T-helper 17 cell (primary cell): ENCODE results near the gene TMEM129. TPM values are rescaled to one million over a fixed set of nuclear protein-coding genes. Genes with fewer than 3 reads are reported as not detected.

Experiments used
- ATAC-seq: fragments of 150-1000 bp; cut with Tn5 transposase; 2 replicates; pipeline ENCODE4 v1.10.0; 2021; ENCODE audit warnings: mild to moderate bottlenecking, moderate library complexity
- DNase-seq, 3 donors: peaks; one replicate each; pipeline versions ENCODE4 v3.0.0 to v3.0.0-alpha.2; 2020 to 2021
- H3K9me3 ChIP-seq: one replicate; pipeline ENCODE4 v1.7.0; 2013; ENCODE audit warnings: low read length, mild to moderate bottlenecking; ENCODE audit not compliant: control insufficient read depth, poor library complexity, severe bottlenecking
- H3K27ac Mint-ChIP-seq: one replicate; pipeline ENCODE4 v1.8.0; 2022; ENCODE audit warnings: mild to moderate bottlenecking, moderate library complexity, mixed read lengths
- H3K27me3 Mint-ChIP-seq: one replicate; pipeline ENCODE4 v1.8.0; 2022; ENCODE audit warnings: mixed read lengths
- H3K36me3 Mint-ChIP-seq: one replicate; pipeline ENCODE4 v1.8.0; 2022; ENCODE audit warnings: low read depth, mixed read lengths
- H3K4me1 Mint-ChIP-seq: one replicate; pipeline ENCODE4 v1.8.0; 2022; ENCODE audit warnings: mild to moderate bottlenecking, mixed read lengths
- H3K4me3 Mint-ChIP-seq: one replicate; pipeline ENCODE4 v1.8.0; 2022; ENCODE audit warnings: mild to moderate bottlenecking, moderate library complexity, mixed read lengths
- total RNA-seq, 4 donors: library from RNA in 2 of 4; stranded (reverse) in 2 of 4; gene quantifications; one replicate each; pipeline ENCODE4 v1.2.3 and lab custom pipeline; 2022 to 2026

Gene TMEM129
- total RNA-seq, 2 donors from 2014 or later, result 18.4 to 18.5 TPM

DNA sequence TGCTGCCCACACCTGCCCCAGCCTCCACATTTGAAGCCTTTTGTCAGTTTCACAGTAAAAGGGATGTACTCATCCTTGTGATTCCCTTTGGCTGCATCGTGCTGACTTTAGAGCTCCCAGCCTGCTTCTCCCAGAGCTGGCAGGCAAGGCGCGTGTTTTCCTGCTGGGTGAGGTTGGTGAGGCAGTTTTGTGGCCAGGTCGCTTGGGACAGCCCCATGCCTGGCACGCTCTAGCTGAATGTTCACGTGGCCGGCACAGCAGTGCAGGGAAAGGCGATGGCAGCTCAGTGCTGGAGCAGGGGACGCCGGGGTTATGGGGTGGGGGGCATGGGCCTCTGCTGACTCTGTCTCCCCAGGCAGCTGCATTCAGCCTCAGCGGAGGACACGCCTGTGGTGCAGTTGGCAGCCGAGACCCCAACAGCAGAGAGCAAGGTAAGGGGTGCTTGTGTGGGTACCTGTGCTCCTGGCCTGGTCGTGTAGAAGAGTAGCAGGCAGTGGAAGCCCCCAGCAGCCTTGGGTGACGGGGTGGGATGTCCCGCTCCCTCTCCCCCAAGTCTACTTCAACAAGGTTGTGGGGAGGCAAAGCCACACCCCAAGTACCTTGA, 9.5 kb upstream of the TMEM129 start:
- H3K27ac Mint-ChIP-seq, result no peak overlapping the region

DNA sequence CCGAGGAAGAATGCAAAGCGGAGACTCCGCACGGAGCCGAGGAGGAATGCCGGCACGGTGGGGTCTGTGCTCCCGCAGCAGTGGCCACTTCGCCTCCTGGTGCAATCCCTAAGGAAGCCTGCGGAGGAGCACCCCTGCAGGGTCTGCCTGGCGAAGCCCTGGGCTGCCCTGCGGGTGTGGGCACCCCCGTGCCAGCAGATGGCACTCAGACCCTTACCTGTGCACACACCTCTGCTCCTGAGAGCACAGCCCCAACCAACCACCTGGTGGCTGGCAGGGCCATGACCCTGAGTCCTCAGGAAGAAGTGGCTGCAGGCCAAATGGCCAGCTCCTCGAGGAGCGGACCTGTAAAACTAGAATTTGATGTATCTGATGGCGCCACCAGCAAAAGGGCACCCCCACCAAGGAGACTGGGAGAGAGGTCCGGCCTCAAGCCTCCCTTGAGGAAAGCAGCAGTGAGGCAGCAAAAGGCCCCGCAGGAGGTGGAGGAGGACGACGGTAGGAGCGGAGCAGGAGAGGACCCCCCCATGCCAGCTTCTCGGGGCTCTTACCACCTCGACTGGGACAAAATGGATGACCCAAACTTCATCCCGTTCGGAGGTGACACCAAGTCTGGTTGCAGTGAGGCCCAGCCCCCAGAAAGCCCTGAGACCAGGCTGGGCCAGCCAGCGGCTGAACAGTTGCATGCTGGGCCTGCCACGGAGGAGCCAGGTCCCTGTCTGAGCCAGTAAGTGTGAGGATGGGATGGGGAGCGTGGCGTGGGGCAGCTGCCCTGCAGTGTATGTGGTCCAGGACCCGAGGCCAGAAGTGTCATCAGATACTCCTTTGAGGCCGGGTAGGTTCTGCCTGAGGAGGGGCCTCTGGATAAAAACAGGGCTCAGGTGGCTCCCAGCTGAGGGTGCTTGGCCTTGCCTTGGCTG, 7.2 kb upstream of the TMEM129 start:
- Mint-ChIP-seq H3K4me3 (no peak overlapping the region), H3K27ac (peak overlapping the region; percentile 67), H3K36me3 (peaks cover 4% of the 10 kb centered on the region), H3K4me1 (peaks cover 36% of the 10 kb centered on the region), H3K27me3 (no peaks in the 10 kb centered on the region)
- DNase-seq (peak in 1 of 3 donors; percentile 9), ATAC-seq (no peak)
- H3K9me3 ChIP-seq, result no peaks in the 10 kb centered on the region

More for the DNA sequence above, 9.5 kb upstream of the TMEM129 start:
- Mint-ChIP-seq H3K27me3 (no peaks in the 10 kb centered on the region), H3K4me3 (no peak overlapping the region), H3K4me1 (peaks cover 23% of the 10 kb centered on the region), H3K36me3 (peaks cover 4% of the 10 kb centered on the region)
- DNase-seq (no peak), ATAC-seq (no peak)
- no peaks in the 10 kb centered on the region for H3K9me3 ChIP-seq

DNA sequence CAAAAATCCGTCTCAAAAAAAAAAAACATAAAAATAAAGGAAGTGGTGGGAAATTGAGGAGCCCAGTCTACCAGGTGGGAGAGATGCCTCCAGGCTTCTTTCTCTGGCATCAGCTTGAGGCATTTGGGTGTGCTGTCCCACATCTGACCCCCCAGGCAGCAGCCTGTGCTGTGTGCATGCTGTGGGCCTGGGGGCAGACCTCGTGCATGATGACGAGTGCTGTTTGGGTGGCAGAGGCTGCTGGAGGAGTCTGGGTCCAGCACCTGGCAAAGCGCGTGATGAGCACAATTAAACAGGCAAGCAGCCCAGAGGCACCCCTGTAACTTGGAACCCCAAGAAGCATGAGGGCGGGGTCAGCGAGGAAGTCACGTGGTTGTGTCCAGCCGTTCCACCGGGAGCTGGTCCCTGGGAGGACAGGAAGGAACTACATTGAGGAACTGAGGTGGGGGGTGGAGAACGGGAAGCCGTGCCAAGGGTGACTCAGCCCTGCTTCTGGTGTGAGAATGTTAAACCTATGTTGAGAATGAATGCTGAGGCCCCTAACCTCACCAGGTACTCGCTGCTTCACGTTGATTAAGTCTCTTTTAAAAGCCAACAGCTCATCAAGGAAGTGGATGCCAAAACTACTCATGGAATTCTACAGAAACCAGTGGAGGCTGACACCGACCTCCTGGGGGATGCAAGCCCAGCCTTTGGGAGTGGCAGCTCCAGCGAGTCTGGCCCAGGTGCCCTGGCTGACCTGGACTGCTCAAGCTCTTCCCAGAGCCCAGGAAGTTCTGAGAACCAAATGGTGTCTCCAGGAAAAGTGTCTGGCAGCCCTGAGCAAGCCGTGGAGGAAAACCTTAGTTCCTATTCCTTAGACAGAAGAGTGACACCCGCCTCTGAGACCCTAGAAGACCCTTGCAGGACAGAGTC, 6.3 kb upstream of the TMEM129 start:
- Mint-ChIP-seq H3K36me3 (peaks cover 4% of the 10 kb centered on the region), H3K4me1 (peaks cover 46% of the 10 kb centered on the region), H3K4me3 (peak overlapping the region; percentile 43), H3K27ac (peak overlapping the region; percentile 92), H3K27me3 (no peaks in the 10 kb centered on the region)
- DNase-seq, result peak in 1 of 3 donors; percentile 6
- no peak for ATAC-seq
- no peaks in the 10 kb centered on the region for H3K9me3 ChIP-seq

DNA sequence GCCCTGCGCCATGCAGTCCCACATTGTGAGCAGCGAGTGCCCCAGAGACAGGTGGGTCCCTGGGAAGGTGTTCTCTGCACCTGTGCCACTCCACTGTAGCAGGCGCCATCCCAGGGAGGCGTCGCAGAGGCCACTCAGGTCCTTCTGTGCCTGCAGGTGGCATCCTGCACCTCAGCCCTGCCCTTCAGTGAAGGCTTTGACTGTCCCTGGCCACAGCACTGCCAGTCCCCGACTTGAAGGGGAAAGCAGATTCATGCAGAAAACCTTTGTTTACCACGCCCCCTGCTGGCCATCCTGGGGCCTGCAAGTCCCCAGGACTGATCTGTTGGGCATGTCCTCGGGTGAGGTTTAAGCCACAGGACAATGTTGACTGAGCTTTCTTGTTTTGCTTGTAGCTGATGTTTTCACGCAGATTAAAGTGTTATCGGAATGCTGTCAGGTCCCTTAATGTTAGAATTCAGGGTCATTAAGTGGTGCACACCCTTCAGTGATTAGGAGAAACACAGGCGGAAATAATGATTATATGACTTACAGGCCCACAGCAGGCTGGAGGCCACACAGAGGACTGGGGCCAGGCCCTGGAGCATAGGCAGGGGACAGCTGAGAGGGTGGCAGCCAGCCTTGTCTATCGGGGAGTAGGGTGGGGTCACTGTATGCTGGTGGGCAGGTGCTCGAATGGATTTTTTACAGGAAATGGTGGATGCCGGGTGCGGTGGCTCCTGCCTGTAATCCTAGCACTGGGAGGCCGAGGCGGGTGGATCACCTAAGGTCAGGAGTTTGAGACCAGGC, 5.2 kb upstream of the TMEM129 start:
- peaks cover 51% of the 10 kb centered on the region for H3K4me1 Mint-ChIP-seq
- no peaks in the 10 kb centered on the region for H3K9me3 ChIP-seq
- H3K36me3 Mint-ChIP-seq, result peaks cover 4% of the 10 kb centered on the region
- peak overlapping the region; percentile 49 for H3K4me3 Mint-ChIP-seq
- DNase-seq, result peak; percentile 78 to 90 (median 80)
- ATAC-seq, result peak; percentile 48
- H3K27me3 Mint-ChIP-seq, result no peaks in the 10 kb centered on the region
- peak overlapping the region; percentile 92 for H3K27ac Mint-ChIP-seq

DNA sequence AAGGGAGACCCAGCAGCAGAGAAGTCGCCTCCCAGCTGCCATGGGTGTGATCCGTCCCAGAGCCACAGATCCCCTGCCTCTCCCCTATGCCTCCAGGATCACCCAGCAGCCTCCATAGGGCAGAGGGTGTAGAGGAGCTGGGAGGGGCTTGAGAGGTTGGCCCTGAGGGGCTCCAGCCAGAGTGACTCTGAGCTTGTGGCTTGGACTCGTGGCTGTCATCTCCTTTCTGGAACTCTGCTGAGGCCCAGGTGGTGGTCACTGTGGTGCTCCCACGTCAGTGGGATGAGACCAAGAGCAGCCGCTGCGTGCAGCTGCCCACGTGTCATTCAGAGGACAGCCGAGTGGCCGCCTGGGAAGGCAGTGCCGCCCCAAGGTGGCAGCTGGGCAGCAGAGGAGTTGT, 4.4 kb upstream of the TMEM129 start:
- peak in 1 of 3 donors; percentile 4 for DNase-seq
- Mint-ChIP-seq H3K27me3 (no peaks in the 10 kb centered on the region), H3K4me1 (peaks cover 48% of the 10 kb centered on the region), H3K4me3 (peak overlapping the region; percentile 49), H3K27ac (peak overlapping the region; percentile 99), H3K36me3 (peaks cover 4% of the 10 kb centered on the region)
- ATAC-seq, result no peak
- H3K9me3 ChIP-seq, result no peaks in the 10 kb centered on the region

DNA sequence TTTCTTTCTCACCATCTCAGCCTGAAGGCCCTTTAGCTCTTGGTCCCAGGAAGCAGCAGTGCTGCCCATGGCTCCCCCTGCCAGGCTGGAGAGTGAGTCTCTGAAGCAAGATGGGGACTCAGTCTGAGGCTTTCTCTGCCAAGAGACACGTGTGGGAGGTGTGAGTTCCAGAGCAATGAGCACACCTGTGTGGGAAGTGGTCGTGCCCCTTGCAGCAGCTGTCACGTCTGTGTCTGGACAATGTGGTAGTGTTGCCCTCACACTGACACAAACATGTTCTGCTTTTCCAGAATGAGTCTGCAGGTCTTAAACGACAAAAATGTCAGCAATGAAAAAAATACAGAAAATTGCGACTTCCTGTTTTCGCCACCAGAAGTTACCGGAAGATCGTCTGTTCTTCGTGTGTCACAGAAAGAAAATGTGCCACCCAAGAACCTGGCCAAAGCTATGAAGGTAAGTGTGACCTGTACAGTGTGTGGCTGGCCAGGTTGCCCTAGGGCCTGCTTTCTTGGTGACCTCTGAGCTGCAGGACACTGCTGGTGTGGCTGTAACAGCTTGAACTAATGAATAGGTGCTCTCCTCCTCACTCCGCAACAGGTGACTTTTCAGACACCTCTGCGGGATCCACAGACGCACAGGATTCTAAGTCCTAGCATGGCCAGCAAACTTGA, 2.1 kb upstream of the TMEM129 start:
- Mint-ChIP-seq H3K4me1 (peaks cover 38% of the 10 kb centered on the region), H3K27ac (peak overlapping the region; percentile 99), H3K27me3 (no peaks in the 10 kb centered on the region), H3K36me3 (peaks cover 4% of the 10 kb centered on the region), H3K4me3 (peak overlapping the region; percentile 90)
- no peak for DNase-seq
- ATAC-seq, result peak; percentile 15
- H3K9me3 ChIP-seq, result no peaks in the 10 kb centered on the region

DNA sequence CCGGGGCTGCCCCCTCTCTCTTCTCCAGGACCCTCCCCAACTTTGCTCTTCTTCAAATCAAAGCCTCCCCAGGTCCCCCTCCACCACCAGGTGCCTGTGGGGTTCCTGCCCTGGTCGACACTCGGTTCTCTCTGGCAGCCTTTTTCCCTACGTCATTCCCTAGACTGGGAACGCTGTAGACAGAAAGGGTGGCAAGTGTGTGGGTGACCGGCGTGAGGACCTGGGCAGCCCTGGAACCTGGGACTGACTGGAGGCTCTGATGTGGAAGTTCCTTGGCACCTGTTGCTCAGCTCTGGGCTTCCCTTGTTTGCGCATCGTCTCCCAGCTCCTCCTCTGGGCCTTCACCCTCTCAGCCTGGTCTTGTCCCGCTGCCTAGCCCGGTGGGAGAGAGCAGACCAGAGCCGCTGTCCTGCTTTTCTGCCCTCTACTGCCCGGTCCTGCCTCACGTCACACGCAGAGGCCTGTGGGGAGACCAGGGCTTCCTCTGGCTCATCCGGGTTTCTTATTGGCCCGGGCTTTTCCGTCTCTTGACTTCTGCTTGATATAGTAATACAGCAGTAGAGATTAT, 1.5 kb upstream of the TMEM129 start:
- H3K36me3 Mint-ChIP-seq, result peaks cover 4% of the 10 kb centered on the region
- ATAC-seq, result no peak
- DNase-seq, result no peak
- H3K4me1 Mint-ChIP-seq, result peaks cover 41% of the 10 kb centered on the region
- H3K4me3 Mint-ChIP-seq, result peak overlapping the region; percentile 90
- H3K9me3 ChIP-seq, result no peaks in the 10 kb centered on the region
- H3K27me3 Mint-ChIP-seq, result no peaks in the 10 kb centered on the region
- peak overlapping the region; percentile 99 for H3K27ac Mint-ChIP-seq

DNA sequence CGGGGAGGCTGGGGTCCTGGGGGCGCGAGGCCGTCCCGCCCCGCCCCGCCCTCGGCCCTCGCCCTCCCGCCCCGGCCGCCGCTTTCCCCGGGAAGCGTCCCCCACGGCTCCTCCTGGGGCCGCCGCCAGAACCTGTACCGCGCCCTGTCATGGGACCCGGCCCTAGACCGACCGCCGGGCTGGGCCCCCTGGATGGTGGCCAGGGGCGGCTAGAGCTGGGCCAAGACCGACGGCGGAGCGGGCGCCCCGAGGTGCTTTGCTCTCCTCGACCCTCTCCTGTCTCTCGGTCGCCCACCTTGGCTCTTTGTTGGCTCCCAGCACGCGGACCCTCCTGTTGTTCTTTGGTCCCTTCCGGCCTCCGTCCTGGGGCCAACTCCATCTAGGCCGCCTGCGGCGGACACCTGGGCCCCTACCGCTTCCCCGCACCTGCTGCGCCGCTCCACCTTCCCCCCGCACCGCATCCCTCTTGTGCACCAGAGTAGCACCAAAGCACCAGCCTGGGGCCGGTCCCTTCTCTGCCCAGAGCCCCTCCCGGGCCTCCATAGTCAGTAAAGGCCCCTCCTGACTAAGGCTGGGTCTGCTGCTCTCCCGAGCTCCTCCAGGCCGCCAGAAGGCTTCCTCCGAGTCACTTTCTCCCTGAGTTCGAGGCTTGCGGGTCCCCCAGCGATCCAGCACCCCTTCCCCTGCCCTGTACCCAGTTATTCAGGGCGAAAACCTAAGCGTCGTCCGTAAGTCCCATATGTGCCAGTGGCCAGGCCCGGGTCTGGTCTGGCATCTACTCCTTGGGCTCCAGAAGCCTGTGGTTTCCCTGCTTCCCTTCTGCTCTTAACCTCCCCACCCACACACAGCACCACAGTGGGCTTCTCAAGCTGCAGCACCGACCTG, 785 bp upstream of the TMEM129 start:
- H3K9me3 ChIP-seq, result no peaks in the 10 kb centered on the region
- Mint-ChIP-seq H3K4me1 (peaks cover 41% of the 10 kb centered on the region), H3K27ac (peak overlapping the region; percentile 99), H3K4me3 (peak overlapping the region; percentile 90), H3K36me3 (peaks cover 4% of the 10 kb centered on the region), H3K27me3 (no peaks in the 10 kb centered on the region)
- ATAC-seq, result no peak
- DNase-seq, result no peak

DNA sequence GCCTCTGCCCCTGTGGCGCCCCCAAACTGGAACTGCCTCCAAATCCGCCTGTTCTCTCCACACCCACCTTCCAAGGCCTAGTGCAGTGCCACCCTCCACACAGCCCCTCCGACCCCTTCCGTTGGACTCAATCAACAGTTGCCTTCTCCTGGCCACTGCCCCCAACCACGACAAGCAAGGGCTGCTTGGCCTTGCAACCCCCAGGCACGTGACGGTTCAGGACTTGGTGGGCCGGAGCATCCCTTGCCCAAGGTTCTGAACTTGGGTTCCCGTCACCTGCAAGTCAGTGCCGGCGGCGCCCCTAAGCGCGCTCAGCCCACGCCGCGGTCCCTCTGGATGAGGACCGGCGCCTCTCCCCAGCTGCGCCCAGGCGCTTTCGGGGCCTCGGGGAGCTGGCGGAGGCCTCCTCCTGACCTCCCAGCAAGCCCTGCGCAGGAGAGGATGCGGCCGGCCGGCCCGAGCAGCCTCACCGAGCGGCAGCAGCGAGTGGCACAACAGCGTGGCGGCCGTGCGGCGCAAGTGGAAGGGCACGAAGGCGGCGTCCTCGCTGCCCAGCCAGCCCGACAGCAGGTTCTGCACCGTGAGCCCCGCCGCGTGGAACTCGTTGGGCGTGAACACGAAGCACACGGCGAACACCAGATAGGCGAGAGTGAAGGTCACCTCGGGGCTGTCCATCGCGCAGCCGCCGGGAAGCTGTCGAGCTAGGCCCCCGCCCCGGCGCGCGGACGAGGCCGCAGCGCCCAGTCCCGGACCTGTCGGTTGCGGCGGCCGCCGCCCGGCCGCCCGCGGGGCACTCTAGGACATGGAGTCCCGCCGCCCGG, 750 bp downstream of the TMEM129 start:
- Mint-ChIP-seq H3K36me3 (no peaks in the 10 kb centered on the region), H3K4me3 (peak overlapping the region; percentile 88), H3K27ac (peak overlapping the region; percentile 87), H3K27me3 (no peaks in the 10 kb centered on the region), H3K4me1 (peaks cover 38% of the 10 kb centered on the region)
- DNase-seq (peak in 1 of 3 donors; percentile 40), ATAC-seq (peak; percentile 8)
- H3K9me3 ChIP-seq, result no peaks in the 10 kb centered on the region

DNA sequence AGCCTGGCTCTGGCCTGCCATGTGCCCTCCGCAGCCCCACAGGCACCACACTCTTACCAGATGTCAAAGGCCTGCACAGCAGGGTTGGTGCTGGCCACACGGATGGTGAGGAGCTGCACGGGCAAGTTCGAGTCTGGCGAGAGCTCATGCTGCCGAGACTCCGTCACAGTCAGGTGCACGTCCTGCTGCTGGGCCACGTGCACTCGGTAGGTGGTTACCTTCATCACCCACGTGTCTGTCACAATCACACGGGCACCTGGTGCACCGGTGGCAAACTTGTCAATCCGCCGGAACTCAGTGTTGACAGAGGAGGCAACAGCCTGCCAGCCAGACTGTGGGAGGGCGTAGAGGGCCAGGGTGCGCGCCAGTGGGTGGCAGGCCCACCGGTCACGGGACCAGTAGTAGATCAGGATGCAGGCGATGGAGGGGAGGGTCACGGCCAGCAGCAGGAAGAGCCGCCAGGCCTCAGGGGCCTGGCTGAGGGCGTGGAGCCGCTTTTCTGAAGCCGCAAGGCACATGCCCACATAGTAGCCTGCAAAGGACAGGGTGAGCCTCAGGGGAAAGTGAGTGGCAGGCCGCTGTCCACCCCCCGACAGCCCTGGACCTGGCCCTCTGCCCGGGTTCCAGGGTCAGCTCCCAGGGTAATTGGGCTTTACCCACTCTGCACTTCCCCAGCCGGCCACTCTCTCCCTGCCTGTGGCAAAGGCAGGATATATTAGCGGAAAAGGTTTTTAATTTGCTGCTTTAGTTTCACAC, 2.9 kb downstream of the TMEM129 start:
- no peaks in the 10 kb centered on the region for H3K9me3 ChIP-seq
- Mint-ChIP-seq H3K4me3 (peak overlapping the region; percentile 53), H3K4me1 (peaks cover 32% of the 10 kb centered on the region), H3K36me3 (no peaks in the 10 kb centered on the region), H3K27me3 (no peaks in the 10 kb centered on the region), H3K27ac (no peak overlapping the region)
- DNase-seq (no peak), ATAC-seq (no peak)
